Activated naive CD4-positive, alpha-beta T cell treated with anti-CD3 and anti-CD28 coated beads for 36 hours (primary cell): ENCODE data around the gene COA8. TPM values are rescaled to one million over a fixed set of nuclear protein-coding genes. Genes with fewer than 3 reads are reported as not detected.

Experiments
- CTCF ChIA-PET: fragments of 350-600 bp; sonication (Branson Sonifier 250); formaldehyde crosslinking; loops from one replicate; lab custom pipeline; 2021; ENCODE audit warnings: antibody characterized with exemption; lab: Charles Lee
- DNase-seq: peaks from one replicate; pipeline ENCODE4 v3.0.0-alpha.2; 2020
- H3K27ac Mint-ChIP-seq: one replicate; pipeline ENCODE4 v1.8.0; 2021; ENCODE audit warnings: mild to moderate bottlenecking, mixed read lengths
- H3K27me3 Mint-ChIP-seq: one replicate; pipeline ENCODE4 v1.8.0; 2021; ENCODE audit warnings: low read depth, mixed read lengths
- H3K36me3 Mint-ChIP-seq: one replicate; pipeline ENCODE4 v1.8.0; 2021; ENCODE audit warnings: low read depth, mixed read lengths
- H3K4me1 Mint-ChIP-seq: one replicate; pipeline ENCODE4 v1.8.0; 2021; ENCODE audit warnings: low read depth, mixed read lengths
- H3K4me3 Mint-ChIP-seq: one replicate; pipeline ENCODE4 v1.8.0; 2021; ENCODE audit warnings: mild to moderate bottlenecking, moderate library complexity, mixed read lengths
- H3K9me3 Mint-ChIP-seq: one replicate; pipeline ENCODE4 v1.8.0; 2021; ENCODE audit warnings: mixed read lengths
- intact Hi-C: fragments of 100-400 bp; cut with micrococcal nuclease; formaldehyde crosslinking; loops from one replicate; pipeline ENCODE4 v1.15.1; 2023
- total RNA-seq, 2 experiments: library from RNA; stranded (reverse); gene quantifications; one replicate each; pipeline ENCODE4 v1.2.3, GENCODE V29; 2021

Gene COA8
- total RNA-seq, 2 experiments from 2014 or later: 36.8 to 48.4 TPM

DNA sequence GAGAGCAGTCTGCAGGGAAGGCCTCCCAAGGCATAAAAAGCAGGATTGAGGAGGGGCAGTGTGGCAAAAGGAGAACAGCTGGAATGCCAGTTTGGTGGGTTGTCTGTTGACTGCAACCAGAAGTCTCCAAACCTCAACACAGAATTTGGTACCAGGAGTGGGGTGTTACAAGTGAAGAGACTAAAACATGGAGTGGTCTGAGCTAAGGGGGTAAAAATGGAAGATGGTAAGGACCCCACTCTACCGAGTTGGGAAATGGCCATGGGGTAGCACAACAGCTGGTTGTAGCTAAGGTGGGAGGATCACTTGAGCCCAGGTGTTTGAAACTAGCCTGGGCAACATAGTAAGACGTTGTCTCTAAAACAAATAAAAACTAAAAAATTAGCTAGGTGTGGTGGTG, 48.5 kb downstream of the COA8 start:
- DNase-seq: no peak
- CTCF ChIA-PET: interaction anchor here (0.6 kb wide), 1 partner anchor 523 kb away, joined by 3 read pairs; no protein-coding TSS in a partner anchor
- H3K27ac Mint-ChIP-seq: no peak overlapping the region
- H3K9me3 Mint-ChIP-seq: peaks cover 11% of the 10 kb centered on the region
- H3K36me3 Mint-ChIP-seq: peaks cover 5% of the 10 kb centered on the region
- H3K4me3 Mint-ChIP-seq: no peak overlapping the region
- H3K4me1 Mint-ChIP-seq: peaks cover 16% of the 10 kb centered on the region
- intact Hi-C loops: no loop called here
- peaks cover 3% of the 10 kb centered on the region for H3K27me3 Mint-ChIP-seq

DNA sequence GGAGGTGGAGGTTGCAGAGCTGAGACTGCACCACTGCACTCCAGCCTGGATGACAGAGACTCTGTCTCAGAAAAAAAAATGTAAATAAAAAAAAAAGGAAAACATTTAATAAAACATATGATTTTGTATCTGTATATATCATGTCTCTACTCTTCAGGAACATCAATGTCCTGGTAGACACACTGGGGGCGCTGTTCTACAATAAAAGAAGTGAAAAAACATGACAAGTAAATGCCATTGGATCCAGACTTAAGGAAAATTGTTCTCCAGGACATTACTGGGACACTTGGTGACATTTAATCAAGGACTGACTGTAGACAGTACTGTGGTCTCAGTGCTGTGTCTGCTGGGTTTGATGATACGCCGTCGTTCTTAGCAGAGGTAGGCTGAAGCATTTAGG, 50.8 kb downstream of the COA8 start:
- peaks cover 2% of the 10 kb centered on the region for H3K27me3 Mint-ChIP-seq
- no peak for DNase-seq

DNA sequence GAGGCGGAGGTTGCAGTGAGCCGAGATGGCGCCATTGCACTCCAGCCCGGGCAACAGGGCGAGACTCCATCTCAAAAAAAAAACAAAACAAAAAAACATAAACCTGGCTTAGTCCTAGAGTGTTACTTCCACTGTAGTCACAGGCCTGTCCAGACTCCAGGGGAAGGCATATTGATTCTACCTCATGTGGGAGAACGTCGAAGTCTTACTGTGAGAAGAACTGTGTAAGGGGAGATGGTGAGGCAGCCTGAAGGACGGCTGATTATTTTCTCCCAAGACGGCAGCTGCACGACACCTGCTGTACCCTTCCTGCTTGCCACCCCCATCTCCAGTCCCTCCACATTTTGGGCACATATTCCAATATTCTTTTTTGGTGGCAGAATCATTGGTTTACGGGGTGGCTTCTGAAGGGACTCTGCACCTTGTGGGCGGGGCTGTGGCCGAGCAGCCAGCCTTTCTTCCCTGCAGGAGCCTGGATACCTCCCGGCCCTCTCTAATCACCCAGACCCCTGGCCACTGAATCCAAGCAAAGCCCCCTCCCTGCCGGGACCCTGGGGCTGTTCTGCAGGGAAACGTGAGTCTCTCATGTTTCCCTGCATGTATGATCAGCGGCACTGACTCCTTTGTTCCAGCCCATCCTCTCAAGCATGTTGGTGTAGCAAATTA, 54.0 kb downstream of the COA8 start:
- H3K27ac Mint-ChIP-seq: no peak overlapping the region

More for the DNA sequence above, 50.8 kb downstream of the COA8 start:
- H3K4me1 Mint-ChIP-seq: no peaks in the 10 kb centered on the region
- peaks cover 11% of the 10 kb centered on the region for H3K9me3 Mint-ChIP-seq
- H3K4me3 Mint-ChIP-seq: no peak overlapping the region
- CTCF ChIA-PET: no interaction called here
- intact Hi-C loops: no loop called here
- H3K36me3 Mint-ChIP-seq: peaks cover 5% of the 10 kb centered on the region
- no peak overlapping the region for H3K27ac Mint-ChIP-seq

DNA sequence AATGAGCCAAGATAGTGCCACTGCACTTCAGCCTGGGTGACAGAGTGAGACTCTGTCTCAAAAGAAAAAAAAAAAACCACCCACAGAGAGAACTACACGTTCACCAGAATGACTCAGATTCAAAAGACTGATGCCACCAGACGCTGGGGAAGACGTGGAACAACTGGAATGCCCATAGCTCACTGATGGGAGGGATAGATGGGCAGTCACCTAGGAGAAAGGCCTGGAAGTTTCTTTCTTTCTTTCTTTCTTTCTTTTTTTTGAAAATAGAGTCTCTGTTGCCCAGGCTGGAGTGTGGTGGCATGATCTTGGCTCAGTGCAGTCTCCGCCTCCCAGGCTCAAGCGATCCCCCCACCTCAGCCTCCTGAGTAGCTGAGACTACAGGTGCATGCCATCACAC, 56.3 kb downstream of the COA8 start:
- no peak for DNase-seq
- CTCF ChIA-PET: interaction anchor here (0.6 kb wide), 2 partner anchors 115 to 128 kb away, joined by 3 to 9 read pairs; no protein-coding TSS in a partner anchor
- Mint-ChIP-seq H3K4me3 (no peak overlapping the region), H3K36me3 (no peaks in the 10 kb centered on the region), H3K4me1 (no peaks in the 10 kb centered on the region), H3K27ac (no peak overlapping the region), H3K27me3 (no peaks in the 10 kb centered on the region), H3K9me3 (no peaks in the 10 kb centered on the region)
- intact Hi-C loops: no loop called here

More for the DNA sequence above, 54.0 kb downstream of the COA8 start:
- intact Hi-C loops: no loop called here
- Mint-ChIP-seq H3K9me3 (no peaks in the 10 kb centered on the region), H3K27me3 (no peaks in the 10 kb centered on the region), H3K4me1 (no peaks in the 10 kb centered on the region), H3K4me3 (no peak overlapping the region), H3K36me3 (no peaks in the 10 kb centered on the region)
- CTCF ChIA-PET: no interaction called here
- DNase-seq: no peak

DNA sequence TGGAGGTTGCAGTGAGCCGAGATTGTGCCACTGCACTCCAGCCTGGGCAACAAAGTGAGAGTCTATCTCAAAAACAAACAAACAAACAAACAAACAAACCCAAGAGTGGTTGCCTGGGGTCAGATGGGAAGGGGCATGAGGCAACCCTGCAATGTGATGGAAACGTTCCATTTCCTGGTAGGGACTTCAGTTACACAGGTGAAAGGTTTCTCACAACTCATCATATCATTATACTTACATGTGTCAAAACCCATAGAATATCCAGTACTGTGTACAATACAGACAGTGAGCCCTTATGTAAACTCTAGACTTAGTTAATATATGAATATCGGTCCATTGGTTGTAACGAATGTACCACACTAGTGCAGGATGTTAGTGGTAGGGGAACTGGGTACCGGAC, 59.1 kb downstream of the COA8 start:
- intact Hi-C loops: loop anchor here (10.0 kb wide), 2 partner anchors 237 to 303 kb away; partner anchors contain the start of genes MARK3 and TDRD9
- H3K36me3 Mint-ChIP-seq: no peaks in the 10 kb centered on the region
- no peaks in the 10 kb centered on the region for H3K27me3 Mint-ChIP-seq
- peaks cover 14% of the 10 kb centered on the region for H3K4me1 Mint-ChIP-seq
- CTCF ChIA-PET: no interaction called here
- DNase-seq: no peak
- no peak overlapping the region for H3K4me3 Mint-ChIP-seq
- no peak overlapping the region for H3K27ac Mint-ChIP-seq
- H3K9me3 Mint-ChIP-seq: no peaks in the 10 kb centered on the region

DNA sequence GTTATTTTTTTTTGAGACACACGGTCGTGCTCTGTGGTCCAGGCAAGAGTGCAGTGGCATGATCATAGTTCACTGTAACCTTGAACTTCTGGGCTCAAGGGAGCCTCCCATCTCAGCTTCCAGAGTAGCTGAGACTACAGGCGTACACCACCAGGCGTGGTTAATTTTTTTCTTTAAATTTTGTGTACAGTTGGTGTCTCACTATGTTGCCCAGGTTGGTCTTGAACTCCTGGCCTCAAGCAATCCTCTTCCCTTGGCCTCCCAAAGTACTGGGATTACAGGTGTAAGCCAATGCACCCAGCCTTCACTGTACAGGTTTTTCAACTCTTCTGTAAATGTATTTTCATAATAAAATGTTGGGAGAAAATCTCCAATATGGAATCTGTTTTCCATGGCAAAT, 60.5 kb downstream of the COA8 start:
- H3K27me3 Mint-ChIP-seq: no peaks in the 10 kb centered on the region
- CTCF ChIA-PET: no interaction called here

DNA sequence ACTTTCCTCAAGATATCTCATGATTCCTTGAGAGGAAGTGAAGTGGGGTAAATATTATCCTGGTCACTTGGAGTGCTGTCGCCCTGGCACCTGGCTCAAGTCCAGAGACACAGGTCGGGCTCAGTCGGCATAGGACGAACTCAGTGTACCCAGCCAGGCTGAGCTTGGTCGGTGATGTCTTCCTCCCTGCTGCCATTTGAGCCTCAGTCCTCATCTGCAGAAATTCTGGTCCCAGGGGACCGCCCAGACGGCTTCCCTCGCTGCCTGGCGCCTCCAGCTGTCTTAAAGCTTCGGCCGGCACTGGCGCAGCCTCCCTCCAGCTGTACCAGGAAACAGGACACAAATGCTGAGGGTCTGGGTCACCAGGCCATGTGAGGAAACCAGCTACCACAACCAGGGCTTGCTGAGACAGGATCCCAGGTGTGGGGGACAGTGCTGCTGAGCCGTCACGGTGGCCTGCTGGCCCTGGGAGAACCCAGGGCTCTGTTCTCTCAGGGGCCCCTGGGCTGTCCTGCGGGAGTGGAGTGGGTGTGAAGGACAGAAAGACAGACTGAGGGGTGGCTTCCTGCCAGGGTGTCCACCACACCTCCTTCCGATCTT, 61.2 kb downstream of the COA8 start:
- H3K36me3 Mint-ChIP-seq: no peaks in the 10 kb centered on the region
- CTCF ChIA-PET: interaction anchor here (0.6 kb wide), 1 partner anchor 1307 kb away, joined by 7 read pairs; no protein-coding TSS in a partner anchor
- intact Hi-C loops: loop anchor here (10.0 kb wide), 2 partner anchors 239 to 301 kb away; partner anchors contain the start of genes MARK3 and TDRD9
- peaks cover 18% of the 10 kb centered on the region for H3K4me1 Mint-ChIP-seq
- H3K9me3 Mint-ChIP-seq: no peaks in the 10 kb centered on the region
- no peak overlapping the region for H3K4me3 Mint-ChIP-seq
- DNase-seq: no peak
- no peak overlapping the region for H3K27ac Mint-ChIP-seq
- no peaks in the 10 kb centered on the region for H3K27me3 Mint-ChIP-seq

More for the DNA sequence above, 60.5 kb downstream of the COA8 start:
- H3K4me3 Mint-ChIP-seq: no peak overlapping the region
- no peaks in the 10 kb centered on the region for H3K9me3 Mint-ChIP-seq
- H3K4me1 Mint-ChIP-seq: peaks cover 18% of the 10 kb centered on the region
- no peak overlapping the region for H3K27ac Mint-ChIP-seq
- no peak for DNase-seq
- intact Hi-C loops: loop anchor here (10.0 kb wide), 2 partner anchors 239 to 301 kb away; partner anchors contain the start of genes MARK3 and TDRD9
- H3K36me3 Mint-ChIP-seq: no peaks in the 10 kb centered on the region

DNA sequence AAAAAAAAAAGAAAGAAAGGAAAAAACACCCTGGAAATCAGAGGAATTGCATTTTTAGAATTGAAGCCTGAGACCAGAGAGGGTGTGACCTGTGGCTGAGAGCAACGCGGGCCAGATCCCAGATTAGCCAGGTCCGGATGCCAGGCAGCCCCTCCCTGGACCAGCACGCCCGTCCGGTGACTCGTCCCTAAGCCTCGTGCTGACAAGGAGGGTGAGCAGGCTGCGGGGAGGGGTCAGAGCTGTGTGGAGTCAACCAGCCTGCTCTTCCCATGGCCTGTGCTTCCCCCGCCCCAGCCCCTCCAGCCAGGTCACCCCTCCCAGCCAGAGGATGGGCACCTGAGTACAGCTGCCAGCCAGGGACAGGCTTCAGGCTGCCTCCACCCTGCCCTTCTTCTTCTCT, 62.1 kb downstream of the COA8 start:
- intact Hi-C loops: loop anchor here (5.0 to 10.0 kb wide), 3 partner anchors 52 to 300 kb away; partner anchors contain the start of genes MARK3 and TDRD9
- CTCF ChIA-PET: no interaction called here
- no peaks in the 10 kb centered on the region for H3K27me3 Mint-ChIP-seq

DNA sequence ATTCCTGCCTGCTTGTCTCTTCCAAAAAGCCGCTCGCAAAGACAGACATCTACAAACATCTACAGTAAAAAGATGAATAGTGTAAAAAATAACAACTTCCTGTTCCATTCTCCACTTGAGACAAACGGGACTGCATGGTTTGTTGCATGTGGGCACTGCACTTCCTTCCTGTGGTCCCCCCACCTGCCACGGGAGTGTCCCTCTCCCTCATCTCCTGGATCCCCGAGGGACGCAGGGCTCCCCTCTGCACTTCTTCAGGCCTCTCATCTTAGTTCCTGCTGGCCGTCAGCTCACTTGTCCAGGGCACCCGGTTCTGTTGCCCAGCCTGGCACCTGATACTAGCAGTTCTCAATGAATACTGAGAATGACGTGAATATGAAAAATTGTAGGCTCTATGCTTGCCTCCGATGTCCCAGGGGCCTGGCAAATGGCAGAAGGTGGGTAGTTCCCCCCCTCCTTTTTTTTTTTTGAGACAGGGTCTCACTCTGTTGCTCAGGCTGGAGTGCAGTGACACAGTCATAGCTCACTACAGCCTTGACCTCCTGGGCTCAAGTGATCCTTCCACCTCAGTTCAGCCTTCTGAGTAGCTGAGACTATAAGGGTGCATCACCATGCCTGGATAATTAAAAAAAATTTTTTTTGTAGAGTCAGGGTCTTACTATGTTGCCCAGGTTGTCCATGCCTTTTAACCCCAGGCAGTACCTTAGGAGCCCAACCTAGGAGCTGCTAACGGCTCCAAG, 62.8 kb downstream of the COA8 start:
- Mint-ChIP-seq H3K9me3 (no peaks in the 10 kb centered on the region), H3K36me3 (no peaks in the 10 kb centered on the region), H3K27me3 (no peaks in the 10 kb centered on the region), H3K27ac (no peak overlapping the region), H3K4me3 (no peak overlapping the region), H3K4me1 (peaks cover 22% of the 10 kb centered on the region)
- CTCF ChIA-PET: no interaction called here
- DNase-seq: peak; percentile 63
- intact Hi-C loops: loop anchor here (5.0 to 10.0 kb wide), 3 partner anchors 52 to 299 kb away; partner anchors contain the start of genes MARK3 and TDRD9

More for the DNA sequence above, 62.1 kb downstream of the COA8 start:
- no peaks in the 10 kb centered on the region for H3K9me3 Mint-ChIP-seq
- peaks cover 18% of the 10 kb centered on the region for H3K4me1 Mint-ChIP-seq
- H3K4me3 Mint-ChIP-seq: no peak overlapping the region
- no peaks in the 10 kb centered on the region for H3K36me3 Mint-ChIP-seq
- DNase-seq: peak; percentile 47
- no peak overlapping the region for H3K27ac Mint-ChIP-seq

DNA sequence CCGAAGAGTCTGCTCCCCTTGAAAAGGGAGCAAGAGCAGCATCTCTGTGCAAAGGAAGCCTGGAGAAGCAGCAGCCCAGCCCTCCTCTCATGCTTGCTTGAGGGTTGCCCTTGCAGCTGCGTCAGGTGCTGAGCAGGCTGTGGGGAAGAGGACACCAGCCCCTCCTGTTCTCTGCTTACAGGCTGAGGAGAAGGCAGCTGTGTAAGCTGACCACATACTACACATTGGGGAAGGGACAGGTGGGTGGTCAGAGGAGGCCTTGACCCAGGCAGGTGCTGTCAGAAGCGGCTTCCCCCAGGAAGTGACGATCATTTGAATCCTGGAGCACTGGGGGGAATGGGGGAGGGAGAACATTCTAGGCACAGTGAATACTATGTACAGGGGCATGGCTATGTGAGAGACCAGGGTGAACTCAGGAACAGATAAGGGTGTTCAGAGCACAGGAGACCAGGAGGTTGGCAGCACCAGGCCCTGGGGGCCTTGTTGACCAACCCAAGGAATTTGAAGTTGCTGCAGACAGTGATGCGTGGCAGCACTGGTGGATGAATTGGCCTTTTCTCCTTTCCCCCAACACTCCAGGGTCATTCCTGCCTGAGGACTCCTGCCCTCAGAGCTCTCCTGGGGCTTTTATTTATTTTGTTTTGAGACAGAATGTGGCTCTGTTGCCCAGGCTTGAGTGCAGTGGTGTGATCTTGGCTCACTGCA, 63.5 kb downstream of the COA8 start:
- DNase-seq: no peak
- intact Hi-C loops: loop anchor here (5.0 to 10.0 kb wide), 3 partner anchors 51 to 299 kb away; partner anchors contain the start of genes MARK3 and TDRD9
- Mint-ChIP-seq H3K27me3 (no peaks in the 10 kb centered on the region), H3K4me1 (peaks cover 26% of the 10 kb centered on the region), H3K27ac (no peak overlapping the region), H3K9me3 (no peaks in the 10 kb centered on the region), H3K36me3 (no peaks in the 10 kb centered on the region), H3K4me3 (no peak overlapping the region)
- CTCF ChIA-PET: no interaction called here

DNA sequence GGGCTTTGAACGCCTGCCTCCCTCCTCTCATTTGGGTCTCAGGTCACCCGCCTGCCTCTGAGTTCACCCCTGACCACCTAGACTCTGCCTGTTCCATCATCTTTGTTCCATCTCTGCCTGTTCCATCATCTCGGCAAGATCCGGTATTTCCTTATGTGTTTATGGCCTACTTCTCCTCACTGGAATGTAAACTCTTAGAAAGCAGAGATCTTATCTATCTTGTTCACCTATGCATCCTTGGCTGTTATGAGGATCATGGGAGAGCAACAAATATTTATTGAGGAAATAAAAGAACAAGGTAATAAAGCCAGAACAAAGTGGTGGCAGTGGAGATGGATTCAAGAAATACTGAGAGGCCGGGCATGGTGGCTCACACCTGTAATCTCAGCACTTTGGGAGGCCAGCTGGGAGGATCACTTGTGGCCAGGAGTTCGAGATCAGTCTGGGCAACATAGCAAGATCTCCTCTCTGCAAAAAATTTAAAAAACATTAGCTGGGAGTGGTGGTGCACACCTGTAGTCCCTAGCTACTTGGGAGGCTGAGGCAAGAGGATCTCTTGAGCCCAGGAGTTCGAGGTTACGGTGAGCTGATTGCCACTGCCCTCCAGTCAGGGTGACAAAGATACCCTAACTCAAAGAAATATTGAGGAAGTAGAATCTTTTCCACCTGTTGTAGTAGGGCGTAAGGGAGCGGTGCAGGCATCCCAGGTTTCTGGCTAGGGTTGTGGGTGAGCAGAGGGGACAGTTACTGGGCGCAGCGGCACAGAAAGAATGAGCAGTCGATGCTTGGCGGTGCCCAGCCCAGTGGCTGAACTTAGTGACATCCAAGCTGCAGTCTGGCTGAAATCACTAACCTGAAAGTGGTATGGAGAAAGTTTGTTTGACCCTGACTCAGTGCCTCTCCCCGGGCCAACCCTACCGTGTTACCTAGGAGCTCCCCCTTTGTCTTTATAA, 64.6 kb downstream of the COA8 start:
- Mint-ChIP-seq H3K4me1 (peaks cover 30% of the 10 kb centered on the region), H3K27me3 (no peaks in the 10 kb centered on the region), H3K27ac (no peak overlapping the region), H3K36me3 (no peaks in the 10 kb centered on the region), H3K4me3 (peak overlapping the region; percentile 86), H3K9me3 (no peaks in the 10 kb centered on the region)
- intact Hi-C loops: loop anchor here (2.0 to 10.0 kb wide), 4 partner anchors 50 to 297 kb away; partner anchors contain the start of genes BAG5, COA8, MARK3 and TDRD9
- CTCF ChIA-PET: interaction anchor here (0.8 kb wide), 1 partner anchor 53 kb away, joined by 3 read pairs; no protein-coding TSS in a partner anchor
- DNase-seq: no peak
